HG03025 (cell line): ENCODE data around the gene MREG.

ENCODE experiments used
- ATAC-seq: cut with Tn5 transposase; IDR thresholded peaks from one replicate; pipeline ENCODE4 v1.9.1; 2021; ENCODE audit warnings: mild to moderate bottlenecking, moderate library complexity; ENCODE audit not compliant: unreplicated experiment, low FRiP score

MREG gene

GRCh38 chr2:216013080-216013909 is at the start of gene MREG:
MREG (minus strand) TSS chr2:216013551; CDS start chr2:216013327, 224 bp downstream.
- ATAC-seq, result peak; percentile 45

GRCh38 chr2:216059233-216059834 is 46.0 kb upstream of the MREG start:
- no peak for ATAC-seq

- ATAC-seq, result peak; percentile 91
Measured at GRCh38 chr2:216057688-216058193, 44.4 kb upstream of the MREG start.

GRCh38 chr2:216056739-216057138 is 43.4 kb upstream of the MREG start:
- ATAC-seq, result no peak

GRCh38 chr2:216055680-216056079 is 42.3 kb upstream of the MREG start:
- no peak for ATAC-seq

- ATAC-seq, result no peak
Measured at GRCh38 chr2:216052420-216052819, 39.1 kb upstream of the MREG start.

GRCh38 chr2:216051350-216051749 is 38.0 kb upstream of the MREG start:
- ATAC-seq, result no peak

- ATAC-seq, result no peak
Measured at GRCh38 chr2:216049452-216049851, 36.1 kb upstream of the MREG start.

GRCh38 chr2:216047397-216047796 is 34.0 kb upstream of the MREG start:
- ATAC-seq, result no peak

- ATAC-seq, result no peak
Measured at GRCh38 chr2:216044883-216045486, 31.6 kb upstream of the MREG start.

- ATAC-seq, result no peak
Measured at GRCh38 chr2:216043949-216044348, 30.6 kb upstream of the MREG start.

GRCh38 chr2:216041438-216041837 is 28.1 kb upstream of the MREG start:
- no peak for ATAC-seq

- ATAC-seq, result no peak
Measured at GRCh38 chr2:216039918-216040317, 26.6 kb upstream of the MREG start.

- peak; percentile 38 for ATAC-seq
Measured at GRCh38 chr2:216034065-216034464, 20.7 kb upstream of the MREG start.

- no peak for ATAC-seq
Measured at GRCh38 chr2:216033403-216033802, 20.1 kb upstream of the MREG start.

- peak; percentile 55 for ATAC-seq
Measured at GRCh38 chr2:216031960-216032689, 18.8 kb upstream of the MREG start.

GRCh38 chr2:216030216-216030615 is 16.9 kb upstream of the MREG start:
- ATAC-seq, result no peak

GRCh38 chr2:216029416-216030129 is 16.2 kb upstream of the MREG start:
- no peak for ATAC-seq

GRCh38 chr2:216024779-216025336 is 11.5 kb upstream of the MREG start:
- no peak for ATAC-seq
